HG03108 (cell line): ENCODE data around the gene GPBP1.
"Not testable (repeated sequence)": the region's sequence is repeated elsewhere in the genome, so short reads cannot be mapped to it uniquely, and the experiment has no call there.

Source experiments
- ATAC-seq: cut with Tn5 transposase; IDR thresholded peaks from one replicate; pipeline ENCODE4 v1.9.1; 2021; ENCODE audit warnings: moderate library complexity; ENCODE audit not compliant: unreplicated experiment

The GPBP1 gene

DNA sequence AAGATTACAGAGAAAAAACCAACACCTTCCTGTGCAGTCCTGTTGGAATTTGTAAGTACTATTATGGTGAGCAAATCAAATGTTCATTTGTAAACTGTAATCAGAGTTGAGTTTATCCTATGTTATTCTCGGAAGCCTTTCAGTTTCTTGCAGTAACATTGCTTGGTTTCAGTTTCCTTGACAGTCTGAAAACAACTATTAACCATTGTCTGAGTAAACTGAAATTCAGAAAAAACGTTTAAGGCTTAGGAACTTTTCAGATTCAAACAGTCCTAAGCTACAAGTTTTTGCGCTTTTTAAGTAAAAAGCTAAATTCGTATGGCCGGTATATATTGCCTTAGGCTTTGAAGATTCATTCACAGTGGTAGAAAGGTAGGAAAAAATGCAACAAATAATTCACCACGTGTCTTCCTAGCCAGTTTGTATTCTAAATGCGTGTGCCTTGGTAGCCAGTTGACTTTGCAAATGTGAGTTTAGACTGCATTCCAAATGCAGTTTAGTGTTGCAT is 2.5 kb downstream of the GPBP1 start:
- no peak for ATAC-seq

DNA sequence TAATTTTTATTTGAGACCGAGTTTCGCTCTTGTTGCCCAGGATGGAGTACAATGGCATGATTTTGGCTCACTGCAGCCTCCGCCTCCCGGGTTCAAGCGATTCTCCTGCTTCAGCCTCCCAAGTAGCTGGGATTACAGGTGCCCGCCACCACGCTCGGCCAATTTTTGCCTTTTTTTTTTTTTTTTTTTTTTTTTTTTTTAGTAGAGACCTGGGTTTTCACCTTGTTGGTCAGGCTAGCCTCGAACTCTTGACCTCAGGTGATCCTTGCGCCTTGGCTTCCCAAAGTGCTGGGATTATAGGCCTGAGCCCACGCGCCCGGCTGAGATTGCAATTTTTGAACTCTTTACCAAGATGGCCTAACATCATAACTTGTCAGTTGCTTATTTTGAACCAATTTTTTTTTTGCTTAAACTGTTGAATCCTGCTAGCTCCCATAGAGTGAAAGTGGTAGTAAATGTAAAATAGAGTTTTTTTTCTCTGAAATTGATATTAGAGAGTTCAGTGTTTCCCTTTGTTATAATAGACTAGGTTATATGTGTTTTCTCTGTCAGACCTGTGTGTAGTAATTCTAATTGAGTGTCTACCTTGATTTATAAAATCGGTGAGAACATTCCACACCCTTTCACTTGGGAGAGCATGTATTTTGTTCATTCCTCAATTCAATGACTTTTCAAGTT is 3.8 kb downstream of the GPBP1 start:
- ATAC-seq: no peak

DNA sequence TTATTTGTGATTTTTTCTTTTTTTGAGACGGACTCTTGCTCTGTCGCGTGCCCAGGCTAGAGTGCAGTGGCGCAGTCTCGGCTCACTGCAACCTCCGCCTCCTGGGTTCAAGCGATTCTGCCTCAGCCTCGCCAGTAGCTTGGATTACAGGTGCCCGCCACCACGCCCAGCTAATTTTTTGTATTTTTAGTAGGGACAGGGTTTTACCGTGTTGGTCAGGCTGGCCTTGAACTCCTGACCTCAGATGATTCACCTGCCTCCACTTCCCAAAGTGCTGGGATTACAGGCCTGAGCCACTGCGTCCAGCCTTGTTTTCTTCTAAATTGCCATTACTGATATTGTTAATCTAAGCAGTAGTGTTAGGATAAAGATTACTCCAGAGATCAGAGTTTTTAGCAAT is 4.4 kb downstream of the GPBP1 start:
- ATAC-seq: not testable (repeated sequence)

DNA sequence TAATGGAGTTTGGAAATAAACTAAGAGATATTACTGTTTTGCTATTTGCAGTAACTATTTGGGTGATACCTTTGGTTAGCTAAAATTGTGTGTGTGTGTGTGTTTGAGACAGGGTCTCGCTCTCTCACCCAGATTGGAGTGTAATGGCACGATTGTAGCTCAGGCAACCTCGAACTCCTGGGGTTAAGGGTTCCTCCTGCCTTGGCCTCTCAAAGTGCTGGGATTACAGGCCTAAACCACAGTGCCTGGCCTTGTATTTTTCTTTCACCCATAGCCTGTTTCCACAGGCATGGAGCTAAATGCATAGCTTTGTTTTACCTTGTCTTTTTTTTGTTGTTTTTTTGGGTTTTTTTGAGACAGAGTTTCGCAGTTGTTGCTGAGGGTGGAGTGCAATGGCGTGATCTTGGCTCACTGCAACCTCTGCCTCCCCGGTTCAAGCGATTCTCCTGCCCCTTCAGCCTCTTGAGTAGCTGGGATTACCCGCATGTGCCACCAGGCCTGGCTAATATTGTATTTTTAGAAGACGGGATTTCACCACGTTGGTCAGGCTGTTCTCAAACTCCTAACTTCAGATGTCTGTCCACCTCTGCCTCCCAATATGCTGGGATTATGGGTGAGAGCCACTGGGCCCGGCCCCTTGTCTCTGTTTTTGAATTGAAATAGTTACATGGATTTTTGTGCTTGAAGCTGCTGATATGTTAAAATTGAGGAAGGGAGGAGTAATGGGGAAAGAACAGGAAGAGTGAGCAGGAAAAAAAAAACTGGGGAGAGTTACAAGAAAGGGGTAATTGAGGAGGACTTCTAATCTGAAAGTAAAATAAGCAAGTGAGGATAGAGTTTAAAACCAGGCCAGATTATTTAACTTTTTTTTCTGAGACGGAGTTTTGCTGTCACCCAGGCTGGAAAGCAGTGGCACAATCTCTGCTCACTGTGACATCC is 5.7 kb downstream of the GPBP1 start:
- no peak for ATAC-seq

DNA sequence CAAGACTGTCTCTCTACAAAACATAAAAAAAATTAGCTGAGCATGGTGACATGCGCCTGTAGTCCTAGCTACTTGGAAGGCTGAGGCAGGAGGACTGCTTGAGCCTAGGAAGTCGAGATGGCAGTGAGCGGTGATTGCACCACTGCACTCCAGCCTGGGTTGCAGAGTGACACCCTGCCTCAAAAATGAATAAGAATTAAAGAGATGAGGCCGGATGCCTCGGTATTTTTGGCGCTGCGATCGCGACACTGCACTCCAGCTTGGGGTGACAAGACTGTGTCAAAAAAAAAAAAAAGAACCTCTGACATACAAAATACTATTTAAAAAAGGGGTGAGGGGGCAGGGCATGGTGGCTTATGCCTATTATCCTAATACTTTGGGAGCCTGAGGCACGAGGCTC is 7.3 kb downstream of the GPBP1 start:
- no peak for ATAC-seq

DNA sequence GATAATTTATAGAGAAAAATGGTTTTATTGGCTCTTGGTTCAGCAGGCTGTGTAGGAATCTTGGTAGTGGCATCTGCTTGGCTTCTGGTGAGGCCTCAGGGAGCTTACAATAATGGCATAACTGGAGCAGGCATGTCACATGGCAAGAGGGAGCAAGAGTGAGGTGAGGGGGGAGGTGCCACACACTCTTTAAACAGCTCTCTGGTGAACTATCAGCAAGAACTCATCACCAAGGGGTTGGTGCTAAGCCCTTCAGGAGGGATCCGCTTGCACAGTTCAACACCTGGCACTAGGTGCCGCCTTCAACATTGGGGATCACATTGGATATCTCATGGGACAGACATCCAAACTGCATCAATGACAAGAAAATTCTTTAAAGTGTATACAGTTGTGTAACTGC is 10.5 kb downstream of the GPBP1 start:
- ATAC-seq: no peak

DNA sequence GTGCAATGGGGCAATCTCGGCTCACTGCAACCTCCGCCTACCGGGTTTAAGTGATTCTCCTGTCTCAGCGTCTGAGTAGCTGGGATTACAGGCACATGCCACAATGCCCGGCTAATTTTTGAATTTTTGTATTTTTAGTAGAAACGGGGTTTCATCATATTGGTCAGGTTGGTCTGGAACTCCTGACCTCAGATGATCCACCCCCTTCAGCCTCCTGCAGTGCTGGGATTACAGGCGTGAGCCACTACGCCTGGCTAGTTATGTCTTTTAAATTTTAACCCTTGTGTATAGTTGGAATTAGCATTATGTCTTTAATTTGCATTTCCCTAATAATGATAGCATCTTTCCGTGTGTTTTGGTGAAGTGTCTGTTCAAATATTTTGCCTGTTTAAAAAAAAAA is 11.5 kb downstream of the GPBP1 start:
- ATAC-seq: no peak

DNA sequence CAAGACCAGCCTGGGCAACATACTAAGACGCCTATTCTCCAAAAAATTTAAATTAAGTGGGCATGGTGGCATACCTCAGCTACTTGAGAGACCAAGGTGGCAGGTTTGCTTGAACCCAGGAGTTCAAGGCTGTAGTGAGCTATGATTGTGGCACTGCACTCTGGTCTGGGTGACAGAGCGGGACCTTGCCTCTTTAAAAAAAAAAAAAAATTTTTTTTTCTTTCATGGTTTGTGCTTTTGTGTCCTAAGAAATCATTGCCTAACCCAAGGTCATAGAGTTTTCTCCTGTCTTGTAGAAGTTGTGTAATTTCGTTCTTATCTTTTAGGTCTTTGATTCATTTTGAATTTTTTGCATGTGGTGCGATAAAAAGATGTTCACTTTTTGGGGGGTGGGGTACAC is 12.3 kb downstream of the GPBP1 start:
- ATAC-seq: no peak

DNA sequence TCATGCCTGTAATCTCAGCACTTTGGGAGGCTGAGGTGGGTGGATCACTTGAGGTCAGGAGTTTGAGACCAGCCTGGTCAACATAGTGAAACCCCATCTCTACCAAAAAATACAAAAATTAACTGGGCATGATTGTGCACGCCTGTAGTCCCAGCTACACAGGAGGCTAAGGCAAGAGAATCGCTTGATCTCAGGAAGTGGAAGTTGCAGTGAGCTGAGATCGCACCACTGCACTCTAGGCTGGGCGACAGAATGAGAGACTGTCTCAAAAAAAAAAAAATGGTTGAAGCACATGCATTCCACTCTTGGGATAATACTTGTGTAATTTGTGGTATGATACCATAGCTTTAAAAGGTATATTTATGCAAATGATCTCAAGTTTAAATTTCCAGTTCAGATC is 14.1 kb downstream of the GPBP1 start:
- ATAC-seq: not testable (repeated sequence)

DNA sequence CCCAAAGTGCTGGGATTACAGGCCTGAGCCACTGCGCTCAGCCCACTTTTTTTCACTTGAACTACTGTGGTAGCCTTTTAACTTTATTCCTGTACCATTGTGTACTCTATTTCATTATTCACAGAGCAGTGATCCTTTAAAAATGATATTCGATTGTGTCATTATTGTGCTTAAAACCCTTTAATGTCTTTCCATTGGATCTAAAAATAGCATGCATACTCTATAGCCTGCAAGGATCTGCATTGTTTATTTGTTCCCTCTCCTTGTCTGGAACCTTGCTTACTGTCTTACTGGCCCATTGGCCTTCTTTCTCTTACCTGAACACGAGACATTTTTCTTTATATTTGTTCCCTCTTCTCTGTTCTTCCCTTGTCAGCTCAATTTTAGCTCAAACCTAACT is 15.7 kb downstream of the GPBP1 start:
- ATAC-seq: no peak

DNA sequence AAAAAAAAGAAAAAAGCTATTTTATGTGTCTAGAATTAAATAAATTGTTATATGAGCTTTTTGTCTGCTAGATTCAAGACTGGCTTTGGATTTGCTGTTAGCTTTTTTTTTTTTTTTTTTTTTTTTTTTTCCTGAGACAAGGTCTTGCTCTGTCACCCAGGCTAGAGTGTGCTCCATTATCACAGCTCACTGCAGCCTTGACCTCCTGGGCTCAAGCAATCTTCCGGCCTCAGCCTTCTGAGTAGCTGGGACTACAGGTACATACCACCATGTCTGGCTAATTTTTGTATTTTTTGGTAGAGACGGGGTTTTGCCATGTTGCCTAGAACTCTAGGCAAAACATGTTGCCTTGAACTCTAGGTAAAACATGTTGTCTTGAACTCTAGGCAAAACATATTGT is 16.7 kb downstream of the GPBP1 start:
- ATAC-seq: no peak

DNA sequence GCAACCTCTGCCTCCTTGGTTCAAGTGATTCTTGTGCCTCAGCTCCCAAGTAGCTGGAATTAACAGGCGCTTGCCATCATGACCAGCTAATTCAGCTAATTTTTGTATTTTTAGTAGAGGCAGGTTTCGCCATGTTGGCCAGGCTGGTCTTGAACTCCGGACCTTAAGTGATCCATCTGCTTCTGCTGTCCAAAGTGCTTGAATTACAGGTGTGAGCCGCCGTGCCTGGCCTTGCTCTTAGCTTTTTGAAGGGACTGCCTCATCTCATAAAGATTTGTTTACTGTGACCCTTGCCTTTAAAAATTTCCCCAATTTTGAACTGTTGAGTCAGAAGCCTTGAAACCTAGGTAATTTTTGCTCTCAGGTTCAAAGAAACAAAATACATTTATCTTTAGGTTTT is 17.3 kb downstream of the GPBP1 start:
- ATAC-seq: no peak

DNA sequence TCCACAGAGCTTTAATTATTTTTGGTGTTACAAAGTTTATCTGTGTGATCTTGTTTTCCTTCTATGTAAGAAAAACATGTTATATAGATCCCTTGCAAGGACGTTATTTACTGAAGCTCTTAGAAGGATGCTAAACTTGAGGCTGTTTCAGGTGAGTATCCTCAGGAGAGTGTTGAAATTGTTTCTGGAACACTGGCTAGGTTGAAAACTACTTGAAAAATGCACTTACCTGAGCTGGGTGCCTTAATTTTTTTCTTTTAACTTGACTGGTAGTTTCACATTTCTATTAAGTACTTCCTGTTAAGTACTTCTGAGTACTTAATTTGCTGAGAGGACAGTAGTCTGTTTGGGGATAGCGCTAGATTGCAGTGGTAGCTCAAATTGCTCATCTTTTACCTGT is 18.1 kb downstream of the GPBP1 start:
- ATAC-seq: no peak

DNA sequence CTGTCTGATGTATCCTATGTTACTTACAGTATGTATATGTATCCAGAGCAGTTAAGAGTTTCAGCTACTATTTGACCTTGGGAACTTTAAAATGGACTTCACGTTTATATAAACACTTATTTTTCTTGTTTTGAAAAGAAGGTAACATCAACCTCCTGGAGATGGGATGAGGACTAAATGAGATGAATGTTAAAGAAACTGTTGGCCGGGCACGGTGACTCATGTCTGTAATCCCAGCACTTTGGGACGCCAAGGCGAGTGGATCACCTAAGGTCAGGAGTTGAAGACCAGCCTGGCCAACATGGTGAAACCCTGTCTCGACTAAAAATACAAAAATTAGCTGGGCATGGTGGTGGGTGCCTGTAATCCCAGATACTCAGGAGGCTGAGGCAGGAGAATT is 19.0 kb downstream of the GPBP1 start:
- ATAC-seq: not testable (repeated sequence)

DNA sequence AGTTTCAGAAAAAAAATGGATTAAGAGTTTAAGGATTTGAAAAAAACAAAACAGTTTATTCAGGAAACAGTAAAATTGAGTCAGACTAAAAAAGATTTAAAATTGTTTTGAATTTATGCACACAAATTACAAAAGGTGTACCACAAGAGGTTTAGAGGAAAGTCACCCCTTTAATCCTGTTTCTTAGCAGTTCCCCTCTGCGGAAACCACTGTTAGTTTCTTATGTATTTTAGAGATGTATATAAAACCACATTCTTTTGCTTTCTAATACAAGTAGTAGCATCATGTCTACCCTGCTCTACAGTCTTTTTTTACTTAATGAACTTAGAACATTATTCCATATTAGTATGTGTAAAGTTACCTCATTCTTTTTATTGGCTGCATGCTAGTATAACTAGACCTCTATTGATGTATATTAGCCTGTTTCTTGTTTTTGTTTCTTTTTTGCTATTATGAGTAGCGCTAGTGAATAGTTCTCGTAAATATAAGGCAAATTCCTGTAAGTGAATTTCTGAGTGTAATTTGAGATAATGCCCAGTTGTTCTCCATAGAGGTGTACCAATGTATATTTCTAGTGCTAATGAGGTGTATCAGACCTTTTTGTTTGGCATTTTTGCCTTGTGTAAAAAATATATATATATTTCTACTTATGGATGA is 20.0 kb downstream of the GPBP1 start:
- ATAC-seq: no peak

DNA sequence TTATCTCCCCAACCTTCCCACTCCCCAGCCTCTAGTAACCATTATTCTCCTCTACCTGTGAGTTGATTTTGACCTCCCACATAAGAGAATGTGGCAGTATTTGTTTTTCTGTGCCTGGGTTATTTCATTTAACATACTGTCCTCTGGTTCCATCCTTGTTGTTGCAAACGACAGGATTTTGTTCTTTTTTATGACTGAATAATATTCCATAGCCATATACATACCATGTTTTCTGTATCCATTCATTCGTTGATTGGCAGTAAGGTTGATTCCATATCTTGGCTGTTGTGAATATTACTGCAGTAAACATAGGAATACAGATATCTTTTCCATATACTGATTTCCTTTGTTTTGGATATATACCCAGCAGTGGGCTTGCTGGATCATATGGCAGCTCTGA is 20.8 kb downstream of the GPBP1 start:
- ATAC-seq: no peak

DNA sequence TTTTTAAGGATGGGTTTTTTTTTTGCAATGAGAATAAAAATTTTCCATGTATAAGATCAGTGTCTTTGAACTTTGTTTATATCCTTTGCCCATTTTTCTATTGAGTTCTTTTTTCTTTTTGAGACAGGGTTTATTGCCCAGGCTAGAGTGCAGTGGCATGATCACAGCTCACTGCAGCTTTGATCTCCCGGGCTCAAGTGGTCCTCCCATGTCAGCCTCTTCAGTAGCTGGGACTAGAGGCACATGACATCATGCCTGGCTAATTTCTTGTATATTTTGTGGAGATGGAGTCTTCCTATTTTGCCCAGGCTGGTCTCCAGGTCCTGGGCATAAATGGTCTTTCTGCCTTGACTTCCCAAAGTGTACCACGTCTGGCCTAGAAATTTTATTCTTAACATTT is 21.2 kb downstream of the GPBP1 start:
- no peak for ATAC-seq

DNA sequence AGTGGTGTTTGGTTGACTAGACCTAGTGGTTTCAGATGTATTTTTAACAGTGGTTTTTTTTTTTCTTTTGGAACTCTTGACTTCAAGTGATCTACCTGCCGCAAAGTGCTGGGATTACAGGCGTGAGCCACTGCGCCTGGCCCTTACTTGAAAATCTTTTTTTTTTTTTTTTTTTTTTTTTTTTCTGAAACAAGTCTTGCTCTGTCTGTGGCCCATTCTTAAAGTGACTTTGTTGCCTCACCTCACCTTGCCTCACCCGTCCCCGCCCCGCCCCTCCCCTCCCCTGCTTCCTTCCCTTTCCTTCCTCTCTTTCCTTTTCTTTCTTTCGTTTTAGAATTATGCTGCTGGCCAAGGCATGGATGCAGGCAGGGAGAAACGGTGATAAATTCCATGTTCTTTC is 26.0 kb downstream of the GPBP1 start:
- no peak for ATAC-seq

DNA sequence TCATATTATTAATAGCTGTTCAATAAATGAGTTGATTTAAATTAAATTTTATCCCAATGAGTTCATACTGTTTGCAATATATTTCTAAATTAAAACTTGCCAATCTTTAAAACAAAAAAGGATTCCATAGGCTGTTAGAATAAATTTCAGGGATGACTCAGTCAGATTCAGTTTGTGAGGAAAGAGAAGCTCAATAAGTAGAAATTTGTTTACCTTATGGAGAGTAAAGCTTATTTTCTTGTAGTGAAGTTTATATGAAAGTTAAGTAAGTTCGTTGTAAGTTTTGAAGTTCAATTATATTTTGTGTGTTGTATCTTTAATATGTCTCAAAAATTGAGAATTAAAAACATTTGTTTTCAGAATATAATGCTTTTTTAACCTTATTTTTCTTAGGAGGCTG is 29.0 kb downstream of the GPBP1 start:
- no peak for ATAC-seq

DNA sequence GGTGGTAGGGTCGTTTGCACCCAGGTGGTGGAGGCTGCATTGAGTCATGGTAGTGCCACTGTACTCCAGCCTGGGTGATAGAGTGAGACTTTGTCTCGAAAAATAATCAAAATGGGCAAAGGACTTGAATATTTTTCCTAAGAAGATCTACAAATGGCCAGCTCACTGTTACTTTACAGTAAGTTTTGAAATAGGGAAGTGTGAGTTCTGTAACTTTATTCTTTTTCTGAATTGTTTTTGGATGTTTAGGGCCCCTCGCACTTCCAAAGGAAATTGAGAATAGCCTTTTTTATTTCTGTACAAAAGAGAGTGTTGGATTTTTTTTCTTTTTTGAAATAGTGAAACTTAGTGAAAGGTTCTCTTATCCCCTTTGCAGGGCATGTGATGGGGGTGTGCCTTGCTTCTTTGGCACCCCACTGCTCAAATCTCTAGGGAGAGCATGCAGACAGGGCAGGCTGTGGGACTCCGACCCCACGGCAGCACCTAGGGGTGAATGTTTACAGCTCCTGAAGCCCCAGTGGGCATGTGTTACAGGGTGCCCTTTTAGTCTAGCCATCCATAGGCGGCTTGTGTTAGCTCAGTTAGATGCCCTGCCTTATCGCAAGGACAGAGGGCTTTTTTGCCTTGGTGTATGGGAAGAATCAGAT is 33.3 kb downstream of the GPBP1 start:
- no peak for ATAC-seq

DNA sequence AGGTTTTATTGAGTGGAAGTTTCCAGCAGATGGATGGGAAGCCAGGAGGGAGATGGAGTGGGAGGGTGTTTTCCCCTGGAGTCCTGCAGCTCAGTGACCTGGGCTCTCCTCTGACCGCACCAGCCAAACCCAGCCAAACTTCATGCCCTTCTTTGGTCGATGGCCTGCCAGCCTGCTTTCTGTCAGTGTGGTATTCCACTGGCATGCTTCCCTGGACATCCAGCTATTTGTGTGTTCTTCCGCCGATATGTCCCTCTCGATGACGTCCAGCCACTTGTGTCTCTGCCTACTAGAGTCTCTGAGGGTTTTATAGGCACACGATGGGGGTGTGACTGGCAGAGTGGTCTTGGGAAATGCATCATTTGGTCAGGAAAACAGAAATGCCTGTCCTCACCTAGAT is 33.8 kb downstream of the GPBP1 start:
- no peak for ATAC-seq
